Ecto neural progenitor cell (in vitro differentiated cells): ENCODE results near the gene SAMSN1.

ENCODE experiments used
- DNase-seq: peaks from one replicate; pipeline ENCODE4 v3.0.0-alpha.2; 2018; ENCODE audit warnings: low spot score

The SAMSN1 gene

DNA sequence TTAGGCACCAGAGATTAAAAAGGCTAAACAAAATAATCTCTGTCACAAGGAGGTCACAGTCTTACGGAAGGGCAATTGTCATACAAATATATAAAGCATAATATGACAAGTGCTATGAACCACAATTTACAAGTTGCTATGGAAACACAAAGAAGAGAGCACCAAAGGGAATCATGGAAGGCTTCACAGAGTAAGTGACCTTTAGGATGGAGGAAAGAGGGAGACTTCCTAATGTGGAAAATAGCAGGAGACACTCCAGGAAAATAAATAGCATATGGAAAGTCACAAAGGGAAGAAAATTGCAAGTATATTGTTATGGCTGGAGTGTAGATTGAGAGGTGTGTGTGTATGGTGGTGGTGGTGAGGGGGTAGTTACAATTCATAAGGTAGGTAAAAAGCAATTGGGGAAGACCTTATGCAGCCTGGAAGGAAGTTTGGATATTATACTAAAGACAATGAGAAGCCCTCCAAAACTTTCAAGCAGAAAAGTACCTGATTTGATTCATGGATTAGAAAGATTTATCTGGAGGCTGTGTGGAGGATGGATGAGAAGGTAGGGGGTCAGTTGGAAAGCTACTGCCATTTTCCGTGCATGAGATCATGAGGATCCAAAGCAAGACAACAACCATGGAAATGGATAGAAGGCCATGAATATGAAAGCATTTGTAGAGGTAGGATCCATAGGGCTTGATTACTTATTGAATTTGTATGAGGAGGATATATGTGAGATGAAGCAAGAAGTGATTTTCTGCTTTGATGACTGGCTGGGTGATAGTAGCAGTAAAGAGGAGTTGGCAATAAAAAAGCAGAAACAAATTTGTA, 61.7 kb downstream of the SAMSN1 start:
- no peak for DNase-seq

DNA sequence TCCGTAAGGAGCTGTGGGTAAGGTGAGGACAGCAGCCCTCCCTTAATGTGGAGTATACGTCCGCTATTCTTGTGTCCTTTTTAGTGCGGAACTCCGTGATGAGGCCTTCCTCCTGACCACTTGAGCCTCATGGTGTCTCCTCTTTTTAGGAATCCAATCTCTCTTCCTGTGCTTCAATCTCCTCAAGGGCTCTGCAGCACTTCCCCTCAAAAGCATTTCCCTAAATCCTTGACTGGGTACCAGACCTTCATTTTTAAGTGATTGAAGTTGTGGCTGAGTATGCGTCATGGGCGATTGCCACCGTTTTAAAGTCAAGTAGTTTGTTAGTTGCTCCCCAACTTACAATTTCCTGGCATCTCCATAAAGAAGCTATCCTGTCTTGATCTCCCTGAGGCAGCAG, 62.8 kb downstream of the SAMSN1 start:
- no peak for DNase-seq

DNA sequence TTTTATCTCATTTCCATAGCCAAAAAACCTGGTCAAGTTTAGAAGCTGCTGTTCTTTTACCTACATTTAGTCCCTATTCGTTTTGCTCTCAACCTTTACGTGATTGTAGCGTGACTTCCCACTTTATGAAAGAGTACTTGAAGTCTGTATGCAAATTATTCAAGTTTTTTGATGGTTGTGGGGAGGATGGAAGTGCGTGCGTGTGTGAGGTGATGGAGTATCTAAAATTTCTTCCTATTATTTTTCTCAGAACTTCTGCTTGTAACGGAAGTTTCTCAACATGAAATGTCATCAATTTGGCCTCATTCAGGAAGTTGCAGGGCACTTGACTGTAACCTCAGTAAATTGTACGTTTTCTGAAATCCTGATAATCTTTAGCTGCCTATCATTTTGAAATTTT, 64.0 kb downstream of the SAMSN1 start:
- no peak for DNase-seq

DNA sequence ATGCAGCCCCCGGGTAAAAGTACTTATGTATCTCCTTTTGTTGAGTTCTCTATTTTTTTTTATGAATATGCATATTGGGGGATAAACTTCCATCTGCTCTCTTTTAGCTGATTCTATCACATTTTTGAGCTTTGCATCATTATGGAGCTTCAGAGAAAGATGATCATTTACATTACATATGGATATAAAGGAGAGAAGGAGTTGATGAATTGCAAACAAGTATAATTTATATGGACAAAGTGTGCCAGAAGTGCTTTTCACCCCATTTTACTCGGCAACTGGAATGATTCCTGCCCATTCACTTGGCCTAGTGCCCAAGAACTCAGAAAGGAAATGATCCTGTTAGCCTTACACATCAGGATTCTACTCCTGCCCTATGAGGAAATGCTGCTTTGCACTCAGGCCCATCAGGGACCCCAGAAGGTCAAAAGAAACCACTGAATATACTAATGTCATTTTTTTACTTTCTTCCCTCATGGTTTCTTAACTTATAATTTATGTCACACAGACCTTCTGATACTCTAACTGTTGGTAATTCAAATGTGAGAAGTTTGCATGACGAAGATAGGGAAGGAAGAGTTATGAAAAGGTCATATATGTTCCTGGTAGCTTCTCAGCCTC, 65.6 kb downstream of the SAMSN1 start:
- DNase-seq = no peak

- no peak for DNase-seq
Observed at GRCh38 chr21:14479241-14479786, 66.8 kb downstream of the SAMSN1 start.

DNA sequence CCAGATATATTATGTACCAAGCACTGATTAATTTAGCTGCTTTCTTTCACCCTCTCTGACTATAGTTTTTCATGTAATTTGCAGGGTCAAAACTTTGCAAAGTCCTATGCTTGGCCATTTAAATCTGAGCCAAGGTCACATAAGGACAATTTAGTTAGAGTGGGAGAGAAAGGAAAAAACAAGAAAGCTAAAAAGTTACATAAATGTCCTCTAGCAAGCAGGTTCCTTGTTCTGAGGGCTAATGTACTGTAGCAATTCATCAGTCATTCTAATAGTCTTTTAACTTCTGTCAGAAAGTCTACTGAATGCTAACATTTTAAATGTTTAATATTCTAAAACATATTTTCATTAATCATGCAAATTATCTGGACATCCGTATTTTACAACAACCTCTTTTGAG, 68.3 kb downstream of the SAMSN1 start:
- DNase-seq = no peak

DNA sequence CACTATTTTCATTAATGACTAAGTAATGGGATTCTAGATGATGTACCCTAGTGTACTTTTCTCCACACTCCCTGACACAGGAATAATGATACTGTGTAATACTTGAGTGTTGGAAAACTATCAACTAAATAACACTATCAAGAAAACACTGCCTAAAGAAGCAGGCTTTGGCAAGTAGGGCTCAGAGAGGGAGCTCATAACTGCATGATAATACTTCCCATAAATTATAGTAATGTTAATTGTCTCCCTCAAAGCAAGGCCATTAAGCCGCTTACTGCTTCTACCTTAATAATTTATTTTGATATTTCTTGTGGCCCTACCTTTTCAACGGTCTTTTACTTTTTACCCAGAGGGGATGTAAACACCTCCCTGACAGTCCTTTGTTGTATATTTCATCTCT, 69.0 kb downstream of the SAMSN1 start:
- DNase-seq = no peak

DNA sequence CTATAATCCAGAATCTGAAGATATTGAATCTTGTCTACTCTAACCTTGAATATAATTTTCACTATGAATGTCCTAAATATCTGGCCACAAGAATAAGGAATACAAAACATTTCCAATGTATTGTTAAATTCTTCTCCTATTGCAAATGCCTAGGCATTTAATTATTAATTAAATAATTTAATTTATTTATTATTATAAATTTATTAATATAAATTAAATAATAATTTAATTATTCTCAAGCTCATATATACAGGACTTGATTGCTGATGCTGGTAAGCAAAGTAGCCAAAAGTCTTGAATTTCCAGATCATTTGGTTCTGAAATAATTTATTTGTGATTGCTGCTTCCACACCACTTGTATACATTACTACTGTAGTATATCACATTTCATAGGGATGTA, 71.1 kb downstream of the SAMSN1 start:
- DNase-seq = no peak

GRCh38 chr21:14469641-14470040, 76.5 kb downstream of the SAMSN1 start:
- DNase-seq = no peak

DNA sequence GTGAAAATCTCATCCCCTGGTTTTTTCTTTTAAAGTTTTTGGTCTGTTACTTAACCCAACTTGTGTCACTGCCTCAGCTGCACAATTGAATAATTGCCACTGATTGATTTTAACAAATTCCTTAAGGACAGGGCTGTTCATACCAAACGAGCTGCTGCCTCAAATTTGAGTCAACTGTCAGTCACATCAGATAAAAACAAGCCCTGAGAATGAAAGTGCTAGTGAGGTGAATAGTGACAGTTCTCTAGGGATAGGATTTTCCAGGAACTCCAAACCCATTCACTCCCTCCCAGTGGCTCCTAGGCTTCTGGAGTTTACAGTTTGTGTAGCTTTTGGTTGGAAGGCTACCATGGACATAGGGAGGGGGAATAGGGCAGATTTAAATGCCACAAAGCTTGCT, 79.4 kb downstream of the SAMSN1 start:
- no peak for DNase-seq

DNA sequence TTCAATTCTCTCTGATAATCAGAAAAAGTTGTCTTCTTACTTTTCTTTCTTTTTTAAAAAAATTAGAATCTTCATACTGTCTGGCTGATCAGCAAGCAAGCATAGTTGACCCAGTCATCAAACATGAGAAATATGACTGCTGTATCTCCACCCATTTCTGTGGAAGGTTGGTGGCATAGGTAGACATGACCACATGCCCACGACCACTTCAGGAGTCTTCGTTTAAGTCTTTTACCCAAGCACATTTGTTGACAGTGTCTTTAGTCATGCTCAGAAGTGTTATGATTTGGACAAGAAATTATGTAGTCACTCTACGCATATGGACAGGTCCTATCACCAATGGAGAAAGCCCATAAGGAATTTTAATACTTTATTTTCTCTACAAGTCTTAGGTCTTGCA, 88.4 kb downstream of the SAMSN1 start:
- no peak for DNase-seq

GRCh38 chr21:14456911-14457310, 89.2 kb downstream of the SAMSN1 start:
- no peak for DNase-seq

GRCh38 chr21:14454016-14455009, 91.8 kb downstream of the SAMSN1 start:
- no peak for DNase-seq

DNA sequence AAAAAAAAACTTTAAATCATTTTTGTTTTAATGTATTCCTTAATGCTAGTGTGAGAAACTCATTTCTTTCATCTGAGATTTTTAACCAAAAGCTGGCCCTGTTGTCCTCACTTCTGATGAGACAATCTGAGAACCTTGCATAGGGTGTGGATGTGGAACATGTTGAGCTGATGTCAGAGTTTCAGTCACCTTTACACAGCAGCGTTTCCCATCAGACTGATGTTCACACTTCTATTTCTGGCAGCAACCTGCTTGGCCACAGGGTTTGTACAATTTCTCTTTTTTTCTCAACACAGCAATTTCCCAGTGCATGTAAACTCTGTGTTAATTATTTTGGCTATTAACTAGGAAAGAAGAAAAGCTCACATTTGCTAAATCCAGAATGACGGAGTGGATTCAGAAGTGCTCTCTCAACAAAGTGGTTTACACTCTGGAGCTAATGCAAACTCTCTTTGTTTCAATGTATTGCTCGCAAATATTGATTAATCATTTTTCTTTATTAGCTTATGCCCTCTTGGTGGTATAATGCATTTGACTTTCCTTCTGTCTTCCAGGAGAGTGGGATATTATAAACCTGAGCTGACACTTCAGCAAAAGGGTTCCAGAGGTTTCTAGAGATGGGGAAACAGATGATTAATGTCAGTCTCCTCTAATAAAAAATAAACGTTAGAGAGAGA, 92.6 kb downstream of the SAMSN1 start:
- no peak for DNase-seq

- DNase-seq = no peak
Observed at GRCh38 chr21:14452727-14453241, 93.3 kb downstream of the SAMSN1 start.

GRCh38 chr21:14452031-14452726, 93.9 kb downstream of the SAMSN1 start:
- DNase-seq = no peak

GRCh38 chr21:14451546-14451945, 94.6 kb downstream of the SAMSN1 start:
- DNase-seq = no peak

DNA sequence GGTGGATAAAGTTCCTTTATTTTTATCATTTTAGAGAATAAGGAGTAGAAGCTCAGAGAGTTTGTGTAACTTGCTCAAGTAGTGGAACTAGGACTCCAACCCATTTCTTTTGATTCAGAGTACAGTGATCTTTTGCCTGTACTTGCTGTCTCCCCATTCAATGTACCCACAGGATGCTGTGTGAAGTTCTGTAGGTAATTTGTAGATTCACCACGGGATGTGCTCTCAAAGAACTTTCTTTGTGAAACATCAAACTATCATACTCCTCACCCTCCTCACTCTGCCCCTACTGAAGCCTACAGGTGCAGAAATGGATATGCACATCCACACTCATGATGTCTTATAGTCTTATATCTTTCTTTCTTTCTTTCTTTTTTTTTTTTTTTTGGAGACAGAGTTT, 97.3 kb downstream of the SAMSN1 start:
- no peak for DNase-seq

DNA sequence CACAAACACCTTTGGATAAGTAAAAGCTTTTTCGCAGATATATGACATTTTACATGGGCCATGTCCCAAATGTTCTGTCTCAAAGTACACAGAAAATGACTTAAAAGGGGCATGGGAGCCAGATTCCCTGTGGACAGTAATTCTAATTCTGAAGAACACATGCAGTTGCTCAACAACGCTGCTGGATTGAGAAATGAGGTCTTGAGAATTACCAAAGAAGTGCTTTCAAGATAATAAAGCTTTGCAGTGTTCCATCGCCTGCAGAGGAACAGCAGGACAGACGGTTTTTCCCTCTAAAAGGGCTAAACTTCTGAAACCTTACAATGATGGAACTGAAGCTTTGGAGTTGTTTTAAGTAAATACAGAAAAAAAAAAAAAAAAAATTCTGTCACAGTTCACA, 107.9 kb downstream of the SAMSN1 start:
- DNase-seq = no peak

GRCh38 chr21:14435423-14435822, 110.7 kb downstream of the SAMSN1 start:
- DNase-seq = no peak
